Measurements from ENCODE around the gene RAB40C.
A peak's percentile ranks its signal among the peaks of the same experiment; 100 is the strongest.

DNA sequence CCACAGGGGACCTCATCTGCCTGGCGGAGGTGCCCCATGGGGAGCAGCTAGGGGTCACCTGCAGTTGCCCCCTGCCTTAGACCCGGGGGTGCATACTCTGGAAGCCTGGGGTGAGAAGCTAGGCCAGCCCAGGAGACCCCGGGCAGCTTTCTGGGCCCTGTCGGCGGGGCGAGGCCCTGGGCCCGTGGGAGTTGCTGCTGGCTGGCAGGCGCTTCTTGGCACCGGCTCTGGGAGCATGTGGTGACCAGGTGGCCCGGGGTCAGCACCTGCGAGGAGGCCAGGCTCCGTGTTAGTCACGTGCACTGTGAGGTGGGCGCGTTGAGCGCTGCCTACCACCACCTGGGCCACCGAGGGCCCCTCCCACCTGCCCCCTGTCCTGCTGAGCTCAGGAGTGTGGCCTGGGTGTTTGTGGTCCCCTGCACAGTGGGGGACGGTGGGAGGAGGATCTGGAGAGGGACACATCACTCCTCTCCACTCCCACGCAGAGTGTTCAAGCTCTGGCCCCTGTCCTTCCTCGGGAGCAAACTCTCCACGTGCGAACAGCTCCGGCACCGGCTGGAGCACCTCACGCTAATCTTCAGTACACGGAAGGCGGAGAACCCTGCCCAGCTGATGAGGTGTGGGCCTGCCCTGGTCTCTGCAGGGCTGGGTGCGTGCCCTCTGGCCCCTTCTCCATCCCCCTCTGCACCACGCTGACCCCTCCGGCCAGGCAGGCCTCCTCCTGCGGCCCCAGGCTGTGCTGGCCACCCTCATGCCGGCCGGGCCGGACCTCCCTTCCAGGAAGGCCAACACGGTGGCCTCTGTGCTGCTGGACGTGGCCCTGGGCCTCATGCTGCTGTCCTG is 14.3 kb upstream of the RAB40C start:
- TF ChIP-seq, protein P1, sequence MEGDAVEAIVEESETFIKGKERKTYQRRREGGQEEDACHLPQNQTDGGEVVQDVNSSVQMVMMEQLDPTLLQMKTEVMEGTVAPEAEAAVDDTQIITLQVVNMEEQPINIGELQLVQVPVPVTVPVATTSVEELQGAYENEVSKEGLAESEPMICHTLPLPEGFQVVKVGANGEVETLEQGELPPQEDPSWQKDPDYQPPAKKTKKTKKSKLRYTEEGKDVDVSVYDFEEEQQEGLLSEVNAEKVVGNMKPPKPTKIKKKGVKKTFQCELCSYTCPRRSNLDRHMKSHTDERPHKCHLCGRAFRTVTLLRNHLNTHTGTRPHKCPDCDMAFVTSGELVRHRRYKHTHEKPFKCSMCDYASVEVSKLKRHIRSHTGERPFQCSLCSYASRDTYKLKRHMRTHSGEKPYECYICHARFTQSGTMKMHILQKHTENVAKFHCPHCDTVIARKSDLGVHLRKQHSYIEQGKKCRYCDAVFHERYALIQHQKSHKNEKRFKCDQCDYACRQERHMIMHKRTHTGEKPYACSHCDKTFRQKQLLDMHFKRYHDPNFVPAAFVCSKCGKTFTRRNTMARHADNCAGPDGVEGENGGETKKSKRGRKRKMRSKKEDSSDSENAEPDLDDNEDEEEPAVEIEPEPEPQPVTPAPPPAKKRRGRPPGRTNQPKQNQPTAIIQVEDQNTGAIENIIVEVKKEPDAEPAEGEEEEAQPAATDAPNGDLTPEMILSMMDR (IDR thresholded peaks at IDR 0.05): no peak
- TF ChIP-seq POLR2AphosphoS5 (IDR thresholded peaks at IDR 0.05) (no peak), EP300 (IDR thresholded peaks at IDR 0.05) (no peak), POLR2A (IDR thresholded peaks at IDR 0.05) (peak in 1 of 4 donors; percentile 3)
